Measurements from ENCODE around the gene ZNF614. TPM values are rescaled to one million over a fixed set of nuclear protein-coding genes. Genes with fewer than 3 reads are reported as not detected.

Gene ZNF614
- total and polyA plus RNA-seq, 10 of the 15 experiments (the other 5 are each of a cell fraction or from before 2014, with no cell fraction given): 3.9 to 16.0 (median 9.6) TPM

GRCh38 chr19:52039169-52039568 is 11.0 kb upstream of the ZNF614 start:
- H4K20me1 ChIP-seq (ENCODE audit: control insufficient read depth, insufficient read depth): no peaks in the 10 kb centered on the region
- no TSS peak for BruUV-seq (replicated peaks)
- peaks cover 28% of the 10 kb centered on the region for H3K9me3 ChIP-seq (replicated peaks; ENCODE audit: control insufficient read depth, insufficient read depth, low read length)
- in situ Hi-C loops (cut with MboI) (no loop called here), intact Hi-C loops (cut with micrococcal nuclease; ENCODE audit: unreplicated experiment) (no loop called here)
- FAIRE-seq (no peak), DNase-seq (ENCODE audit: low read depth, low spot score) (no peak), ATAC-seq (no peak)
- no peak overlapping the region for H2AFZ ChIP-seq (ENCODE audit: control insufficient read depth, low read depth, low read length)
- no peaks in the 10 kb centered on the region for H3K27me3 ChIP-seq (replicated peaks in 1 of 2; ENCODE audit: control insufficient read depth in 2 of 2, insufficient read depth in 2 of 2, low read length in 1 of 2)
- H3K27ac ChIP-seq (ENCODE audit: control insufficient read depth, insufficient read depth): no peak overlapping the region
- H3K36me3 ChIP-seq (ENCODE audit: control insufficient read depth in 2 of 2, insufficient read depth in 2 of 2, low read length in 1 of 2): peaks cover 7 to 35% of the 10 kb centered on the region in 2 experiments
- SMC1A ChIA-PET (ENCODE audit: uncharacterized antibody, unreplicated experiment): no interaction called here
- POLR2A ChIA-PET: no interaction called here
- RAD21 ChIA-PET (ENCODE audit: unreplicated experiment): no interaction called here
- no peaks in the 10 kb centered on the region for H3K79me2 ChIP-seq (ENCODE audit: control insufficient read depth, insufficient read depth, low read length)
- no peaks in the 10 kb centered on the region for H3K4me1 ChIP-seq (ENCODE audit: control insufficient read depth, insufficient read depth, low read length)
- no peak for TF ChIP-seq MYB (IDR thresholded peaks at IDR 0.05; ENCODE audit: borderline replicate concordance, low read depth, low read length)
- no peak for TF ChIP-seq PML (IDR thresholded peaks at IDR 0.05; ENCODE audit: low read length)
- no peak for TF ChIP-seq LARP7 (IDR thresholded peaks at IDR 0.05)
- no peak for TF ChIP-seq POLR2AphosphoS2 (IDR thresholded peaks at IDR 0.05; ENCODE audit: low read depth, low read length)
- no peak for TF ChIP-seq E2F8 (IDR thresholded peaks at IDR 0.05; ENCODE audit: low read depth, partially characterized antibody)
- no peak for TF ChIP-seq IRF4 (IDR thresholded peaks at IDR 0.05; ENCODE audit: low read depth, low read length)
- no peak for TF ChIP-seq SRF (IDR thresholded peaks at IDR 0.05; ENCODE audit: low read depth in 2 of 2, low read length in 2 of 2)
- TF ChIP-seq ZNF592 (IDR thresholded peaks at IDR 0.05): no peak
- TF ChIP-seq CHD1 (IDR thresholded peaks at IDR 0.05; ENCODE audit: low read depth, low read length): no peak
- TF ChIP-seq DPF2 (IDR thresholded peaks at IDR 0.05): no peak
- TF ChIP-seq BRCA1 (IDR thresholded peaks at IDR 0.05; ENCODE audit: low read depth, low read length): no peak
- TF ChIP-seq BHLHE40 (IDR thresholded peaks at IDR 0.05; ENCODE audit: borderline replicate concordance in 1 of 2, low read depth in 2 of 2, low read length in 1 of 2): no peak
- no peak for TF ChIP-seq GABPA (IDR thresholded peaks at IDR 0.05; ENCODE audit: low read depth)
- H3K4me2 ChIP-seq (ENCODE audit: control insufficient read depth, insufficient read depth): no peak overlapping the region
- no peak overlapping the region for H3K4me3 ChIP-seq
- 96% methylated on average over 4 of the region's 4 CpGs for WGBS (ENCODE audit: insufficient coverage, insufficient replicate concordance, low lambda C conversion rate, missing lambda C conversion rate)
- CTCF ChIA-PET: no interaction called here
- no peak overlapping the region for H3K9ac ChIP-seq (ENCODE audit: control insufficient read depth, insufficient read depth, low read length)

Data from GM12878 (cell line).